GM12801 (cell line): ENCODE data around the gene SPACA1.

Experiments used
- TF ChIP-seq, protein P1 (sequence below): IDR thresholded peaks from one replicate; pipeline ENCODE4 v1.5.1; 2011; ENCODE audit warnings: control low read depth; ENCODE audit not compliant: insufficient read length; ENCODE audit errors: extremely low read depth

SPACA1 gene

DNA sequence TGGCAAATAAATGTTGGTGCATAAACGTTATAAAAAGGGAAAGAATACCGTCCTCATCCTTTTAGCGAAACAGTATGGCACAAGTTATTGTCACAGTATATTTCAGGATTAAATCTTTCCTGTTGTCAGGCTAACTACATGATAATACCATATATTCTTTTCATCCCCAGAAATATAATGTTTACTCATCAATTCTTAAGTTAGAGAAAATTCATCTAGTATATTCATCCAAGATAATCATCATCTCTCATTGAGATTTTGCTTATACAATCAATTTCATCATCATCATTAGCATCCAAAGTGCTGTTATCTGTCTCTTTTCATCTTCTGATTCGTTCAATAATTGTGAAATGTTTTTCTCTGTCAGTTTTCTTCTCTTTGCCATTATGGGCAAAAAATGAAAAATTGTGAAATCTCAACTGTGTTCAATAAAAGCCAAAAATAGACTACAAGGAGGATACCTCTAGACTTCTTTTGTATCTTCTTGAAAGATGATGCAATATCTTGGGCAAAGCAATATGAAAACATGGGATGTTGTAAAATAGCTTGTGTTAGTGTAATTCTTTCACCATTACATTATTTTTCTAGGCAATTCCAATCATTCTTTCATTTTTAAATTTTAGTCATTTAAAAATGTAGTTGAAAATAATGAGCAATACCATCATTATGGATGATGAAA, 2.6 kb downstream of the SPACA1 start:
- TF ChIP-seq, protein P1, sequence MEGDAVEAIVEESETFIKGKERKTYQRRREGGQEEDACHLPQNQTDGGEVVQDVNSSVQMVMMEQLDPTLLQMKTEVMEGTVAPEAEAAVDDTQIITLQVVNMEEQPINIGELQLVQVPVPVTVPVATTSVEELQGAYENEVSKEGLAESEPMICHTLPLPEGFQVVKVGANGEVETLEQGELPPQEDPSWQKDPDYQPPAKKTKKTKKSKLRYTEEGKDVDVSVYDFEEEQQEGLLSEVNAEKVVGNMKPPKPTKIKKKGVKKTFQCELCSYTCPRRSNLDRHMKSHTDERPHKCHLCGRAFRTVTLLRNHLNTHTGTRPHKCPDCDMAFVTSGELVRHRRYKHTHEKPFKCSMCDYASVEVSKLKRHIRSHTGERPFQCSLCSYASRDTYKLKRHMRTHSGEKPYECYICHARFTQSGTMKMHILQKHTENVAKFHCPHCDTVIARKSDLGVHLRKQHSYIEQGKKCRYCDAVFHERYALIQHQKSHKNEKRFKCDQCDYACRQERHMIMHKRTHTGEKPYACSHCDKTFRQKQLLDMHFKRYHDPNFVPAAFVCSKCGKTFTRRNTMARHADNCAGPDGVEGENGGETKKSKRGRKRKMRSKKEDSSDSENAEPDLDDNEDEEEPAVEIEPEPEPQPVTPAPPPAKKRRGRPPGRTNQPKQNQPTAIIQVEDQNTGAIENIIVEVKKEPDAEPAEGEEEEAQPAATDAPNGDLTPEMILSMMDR = no peak

DNA sequence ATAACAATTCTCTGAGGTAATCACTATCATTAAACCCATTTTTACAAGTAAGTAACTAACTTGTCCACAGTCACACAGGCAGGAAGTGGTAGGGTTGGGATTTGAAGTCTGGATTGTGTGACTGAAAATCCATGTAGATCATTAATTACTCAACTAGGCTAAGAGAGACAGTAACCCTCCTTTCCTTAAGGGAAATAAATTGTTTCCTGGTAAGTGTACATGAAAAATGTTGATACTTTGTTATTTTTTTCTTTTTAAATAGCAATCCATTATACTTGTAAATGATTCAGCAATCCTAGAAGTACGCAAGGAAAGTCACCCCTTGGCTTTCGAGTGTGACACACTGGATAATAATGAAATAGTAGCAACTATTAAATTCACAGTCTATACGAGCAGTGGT, 11.6 kb downstream of the SPACA1 start:
- TF ChIP-seq, protein P1 = no peak

DNA sequence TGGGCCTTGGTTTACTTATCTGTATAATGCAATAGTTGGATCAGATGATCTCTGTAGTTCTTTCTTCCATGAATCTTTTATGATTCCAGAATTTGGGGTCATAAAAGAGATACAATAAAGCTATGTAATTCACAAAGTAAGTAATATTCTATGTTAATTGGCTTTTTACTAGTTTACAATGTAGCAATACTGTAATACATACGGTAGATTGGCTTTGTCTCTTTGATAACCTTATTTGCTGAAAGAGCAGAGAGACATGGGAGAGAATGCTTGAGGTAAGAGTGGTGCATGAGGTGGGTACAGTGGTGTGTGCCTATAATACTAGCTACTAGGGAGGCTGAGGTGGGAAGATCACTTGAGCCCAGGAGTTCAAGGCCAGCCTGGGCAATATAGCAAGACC, 14.7 kb downstream of the SPACA1 start:
- TF ChIP-seq, protein P1 = no peak

DNA sequence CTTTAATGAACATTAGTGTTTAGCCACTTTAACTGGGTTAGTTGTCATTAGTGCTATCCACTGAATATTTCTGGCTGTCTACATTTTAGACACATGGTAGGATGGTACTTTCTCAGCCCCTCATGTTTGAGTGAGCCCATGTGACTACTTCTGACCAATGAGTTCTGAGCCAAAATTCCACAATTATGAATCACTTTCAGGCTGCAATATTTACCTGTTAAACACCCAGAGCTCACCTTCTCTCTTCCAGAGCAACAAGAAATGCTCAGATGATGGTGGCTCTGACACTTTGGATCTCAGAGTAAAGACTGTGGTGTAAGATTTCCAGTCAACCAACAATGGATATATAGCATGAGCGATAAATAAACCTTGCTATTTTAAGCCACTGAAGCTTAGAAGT, 24.8 kb downstream of the SPACA1 start:
- TF ChIP-seq, protein P1 = no peak

DNA sequence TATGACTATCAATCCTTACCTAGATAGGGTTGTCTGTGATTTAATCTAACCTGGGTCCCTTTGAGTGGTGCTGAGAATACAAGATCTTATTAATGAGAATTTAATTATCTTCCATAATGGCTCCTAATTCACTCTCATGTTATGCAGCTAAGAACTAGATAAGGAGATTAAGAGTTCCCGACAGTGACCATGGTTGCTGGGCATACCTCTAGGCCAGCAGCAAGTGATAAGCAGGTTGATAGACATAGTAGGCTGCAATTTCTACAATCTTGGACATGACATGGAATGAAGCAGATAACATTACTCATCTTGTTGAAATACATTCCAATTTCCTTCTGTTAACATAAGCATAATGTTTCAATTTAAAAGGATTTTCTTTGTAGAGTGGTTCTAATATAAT, 27.1 kb downstream of the SPACA1 start:
- TF ChIP-seq, protein P1 = no peak

DNA sequence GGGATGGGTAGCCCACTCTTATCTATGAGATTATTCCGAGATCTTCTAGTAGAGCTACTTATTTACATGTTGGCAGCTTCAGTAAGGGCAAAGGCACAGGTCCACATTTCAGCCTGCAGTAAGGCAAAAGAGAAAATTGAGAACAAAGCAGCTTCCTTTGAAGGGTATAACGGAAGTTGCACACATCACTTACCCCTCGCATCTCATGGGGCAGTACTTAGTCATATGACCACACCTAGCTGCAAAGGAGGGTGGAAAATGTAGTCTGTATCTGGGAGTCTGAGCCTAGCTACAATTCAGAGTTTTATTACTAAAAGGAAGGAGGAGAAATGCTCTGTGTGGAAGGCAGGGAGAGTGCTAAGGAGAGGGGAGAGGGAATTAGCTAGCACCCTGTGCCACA, 29.7 kb downstream of the SPACA1 start:
- TF ChIP-seq, protein P1 = no peak

DNA sequence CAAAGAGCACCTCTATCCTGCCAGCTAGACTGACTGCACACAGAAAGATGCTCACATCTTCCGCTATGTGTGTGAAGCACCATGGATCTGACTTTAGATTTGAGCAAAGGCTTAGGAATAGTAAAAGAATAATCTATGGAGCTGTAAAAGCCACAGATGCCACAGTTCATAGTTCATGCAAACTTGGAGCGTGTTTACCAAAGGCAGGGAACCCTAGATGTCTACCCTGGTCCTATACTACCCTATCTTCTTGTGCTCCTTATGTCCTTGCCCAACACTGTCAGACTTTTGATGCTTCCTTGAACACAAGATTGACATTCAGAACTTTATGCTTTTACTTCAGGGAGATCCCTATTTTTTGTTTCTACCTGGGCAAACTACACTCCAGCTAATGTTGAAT, 39.2 kb downstream of the SPACA1 start:
- TF ChIP-seq, protein P1 = no peak
